Adrenal gland (tissue), 5 donors: ENCODE results near the gene FHAD1.

Experiments used
- CTCF ChIP-seq, 6 experiments: fragments of 450-650 bp in 4 of 6; fragments of 200-600 bp in 2 of 6; sonication (generic) in 1 of 6; IDR thresholded peaks; 1 replicate in 5 of 6; 2 replicates in 1 of 6; pipeline versions ENCODE4 v1.5.1 to v1.8.0; 2016 to 2021; ENCODE audit warnings: antibody characterized with exemption in 6 of 6, mild to moderate bottlenecking in 2 of 6, moderate library complexity in 1 of 6
- POLR2A ChIP-seq, 2 donors: fragments of 450-650 bp; IDR thresholded peaks; one replicate each; pipeline ENCODE4 v1.6.1; 2017; ENCODE audit warnings: antibody characterized with exemption in 2 of 2, mild to moderate bottlenecking in 2 of 2, moderate library complexity in 1 of 2
- donor health status: DM: no; HTN: no; CAD: no.

GRCh38 chr1:15353839-15354579, 107.0 kb downstream of the FHAD1 start:
- no peak for TF ChIP-seq POLR2A (IDR thresholded peaks at IDR 0.05)
- no peak for TF ChIP-seq CTCF (IDR thresholded peaks at IDR 0.05)
